ENCODE measurements around the gene CLHC1.

The CLHC1 gene

GRCh38 chr2:55168221-55169154 lies 63.6 kb downstream of the CLHC1 start:
- peak in 1 of 2 donors; percentile 51 for ATAC-seq

- no peak for ATAC-seq
Observed at GRCh38 chr2:55165626-55166025, 66.5 kb downstream of the CLHC1 start.

GRCh38 chr2:55164534-55165480 lies 67.3 kb downstream of the CLHC1 start:
- ATAC-seq: no peak

- no peak for ATAC-seq
Observed at GRCh38 chr2:55163941-55164390, 68.1 kb downstream of the CLHC1 start.

GRCh38 chr2:55163274-55163721 lies 68.8 kb downstream of the CLHC1 start:
- ATAC-seq: no peak

GRCh38 chr2:55162284-55163006 lies 69.6 kb downstream of the CLHC1 start:
- ATAC-seq: no peak

GRCh38 chr2:55161295-55162210 lies 70.5 kb downstream of the CLHC1 start:
- no peak for ATAC-seq

- no peak for ATAC-seq
Observed at GRCh38 chr2:55160422-55160821, 71.7 kb downstream of the CLHC1 start.

GRCh38 chr2:55159752-55160151 lies 72.3 kb downstream of the CLHC1 start:
- no peak for ATAC-seq

- no peak for ATAC-seq
Observed at GRCh38 chr2:55159037-55159651, 72.9 kb downstream of the CLHC1 start.

- ATAC-seq: no peak
Observed at GRCh38 chr2:55158111-55158814, 73.8 kb downstream of the CLHC1 start.

- ATAC-seq: peak in 1 of 2 donors; percentile 49
Observed at GRCh38 chr2:55157474-55157884, 74.6 kb downstream of the CLHC1 start.

- ATAC-seq: no peak
Observed at GRCh38 chr2:55156984-55157383, 75.1 kb downstream of the CLHC1 start.

- no peak for ATAC-seq
Observed at GRCh38 chr2:55156326-55156725, 75.8 kb downstream of the CLHC1 start.

- no peak for ATAC-seq
Observed at GRCh38 chr2:55155764-55156281, 76.3 kb downstream of the CLHC1 start.

GRCh38 chr2:55155206-55155605 lies 76.9 kb downstream of the CLHC1 start:
- ATAC-seq: no peak

GRCh38 chr2:55154525-55155030 lies 77.5 kb downstream of the CLHC1 start:
- no peak for ATAC-seq

- no peak for ATAC-seq
Observed at GRCh38 chr2:55153584-55154299, 78.4 kb downstream of the CLHC1 start.
